Activated CD8-positive, alpha-beta T cell treated with anti-CD3 and anti-CD28 coated beads, Interleukin-2, amount 10 ng/mL, durations not matched to agents 7 days and 5 days (primary cell): ENCODE measurements around the gene OR2H1. TPM values are rescaled to one million over a fixed set of nuclear protein-coding genes. Genes with fewer than 3 reads are reported as not detected.
A peak's percentile ranks its signal among the peaks of the same experiment; 100 is the strongest.

Source experiments
- ATAC-seq: fragments of 150-1000 bp; cut with Tn5 transposase; one replicate; pipeline ENCODE4 v1.10.0; 2021; ENCODE audit warnings: moderate library complexity
- CTCF ChIA-PET: fragments of 350-600 bp; sonication (Branson Sonifier 250); formaldehyde crosslinking; loops from one replicate; lab custom pipeline; 2021; ENCODE audit warnings: antibody characterized with exemption; lab: Charles Lee
- POLR2A ChIA-PET: fragments of 350-600 bp; sonication (Branson Sonifier 250); formaldehyde crosslinking; loops from one replicate; lab custom pipeline; 2021; ENCODE audit warnings: antibody characterized with exemption; lab: Charles Lee
- DNase-seq: peaks from one replicate; pipeline ENCODE4 v3.0.0-alpha.2; 2020
- H3K27ac Mint-ChIP-seq: one replicate; pipeline ENCODE4 v1.8.0; 2021; ENCODE audit warnings: mild to moderate bottlenecking, mixed read lengths
- H3K27me3 Mint-ChIP-seq: one replicate; pipeline ENCODE4 v1.8.0; 2021; ENCODE audit warnings: low read depth, mixed read lengths
- H3K36me3 Mint-ChIP-seq: one replicate; pipeline ENCODE4 v1.8.0; 2021; ENCODE audit warnings: low read depth, mixed read lengths
- H3K4me1 Mint-ChIP-seq: one replicate; pipeline ENCODE4 v1.8.0; 2021; ENCODE audit warnings: low read depth, mixed read lengths
- H3K4me3 Mint-ChIP-seq: one replicate; pipeline ENCODE4 v1.8.0; 2021; ENCODE audit warnings: mild to moderate bottlenecking, mixed read lengths
- H3K9me3 Mint-ChIP-seq: one replicate; pipeline ENCODE4 v1.8.0; 2022; ENCODE audit warnings: mixed read lengths; ENCODE audit not compliant: insufficient read depth
- total RNA-seq, 2 experiments: library from RNA; stranded (reverse); gene quantifications; one replicate each; pipeline ENCODE4 v1.2.3, GENCODE V29; 2021

The OR2H1 gene
- total RNA-seq, 2 experiments from 2014 or later: not detected

GRCh38 chr6:29500594-29500993 is 43.6 kb downstream of the OR2H1 start:
- ATAC-seq: no peak
- H3K4me1 Mint-ChIP-seq: no peaks in the 10 kb centered on the region

GRCh38 chr6:29501106-29501505 is 44.2 kb downstream of the OR2H1 start:
- Mint-ChIP-seq H3K4me1 (no peaks in the 10 kb centered on the region), H3K4me3 (no peak overlapping the region), H3K27me3 (peaks cover 19% of the 10 kb centered on the region), H3K27ac (no peak overlapping the region), H3K9me3 (no peaks in the 10 kb centered on the region), H3K36me3 (no peaks in the 10 kb centered on the region)
- ATAC-seq (no peak), DNase-seq (peak; percentile 4)
- ChIA-PET POLR2A (no interaction called here), CTCF (no interaction called here)

More at GRCh38 chr6:29500594-29500993, 43.6 kb downstream of the OR2H1 start:
- DNase-seq: peak; percentile 9
- H3K36me3 Mint-ChIP-seq: no peaks in the 10 kb centered on the region
- CTCF ChIA-PET: no interaction called here
- no peak overlapping the region for H3K27ac Mint-ChIP-seq
- H3K4me3 Mint-ChIP-seq: no peak overlapping the region
- POLR2A ChIA-PET: no interaction called here
- H3K9me3 Mint-ChIP-seq: no peaks in the 10 kb centered on the region
- H3K27me3 Mint-ChIP-seq: peaks cover 20% of the 10 kb centered on the region

- Mint-ChIP-seq H3K4me1 (no peaks in the 10 kb centered on the region), H3K27ac (no peak overlapping the region), H3K36me3 (no peaks in the 10 kb centered on the region), H3K9me3 (no peaks in the 10 kb centered on the region), H3K4me3 (no peak overlapping the region), H3K27me3 (peaks cover 11% of the 10 kb centered on the region)
- DNase-seq: peak; percentile 4
- ChIA-PET CTCF (no interaction called here), POLR2A (no interaction called here)
- ATAC-seq: no peak
These were observed 45.2 kb downstream of the OR2H1 start for GRCh38 chr6:29502181-29502580.

- CTCF ChIA-PET: no interaction called here
- ATAC-seq: no peak
These were observed 45.6 kb downstream of the OR2H1 start for GRCh38 chr6:29502597-29502996.

GRCh38 chr6:29504961-29505360 is 48.0 kb downstream of the OR2H1 start:
- Mint-ChIP-seq H3K9me3 (no peaks in the 10 kb centered on the region), H3K4me3 (no peak overlapping the region), H3K4me1 (no peaks in the 10 kb centered on the region), H3K27ac (no peak overlapping the region), H3K27me3 (no peaks in the 10 kb centered on the region), H3K36me3 (no peaks in the 10 kb centered on the region)
- DNase-seq (peak; percentile 4), ATAC-seq (no peak)
- ChIA-PET CTCF (no interaction called here), POLR2A (no interaction called here)

More at GRCh38 chr6:29502597-29502996, 45.6 kb downstream of the OR2H1 start:
- Mint-ChIP-seq H3K36me3 (no peaks in the 10 kb centered on the region), H3K4me1 (no peaks in the 10 kb centered on the region), H3K4me3 (no peak overlapping the region), H3K27me3 (peaks cover 6% of the 10 kb centered on the region), H3K9me3 (no peaks in the 10 kb centered on the region), H3K27ac (no peak overlapping the region)
- POLR2A ChIA-PET: no interaction called here
- DNase-seq: peak; percentile 9

- no peak for ATAC-seq
- Mint-ChIP-seq H3K4me1 (no peaks in the 10 kb centered on the region), H3K27me3 (no peaks in the 10 kb centered on the region), H3K4me3 (no peak overlapping the region), H3K9me3 (no peaks in the 10 kb centered on the region), H3K27ac (no peak overlapping the region), H3K36me3 (no peaks in the 10 kb centered on the region)
- DNase-seq: peak; percentile 13
- CTCF ChIA-PET: no interaction called here
- POLR2A ChIA-PET: no interaction called here
These were observed 48.9 kb downstream of the OR2H1 start for GRCh38 chr6:29505808-29506207.

GRCh38 chr6:29506446-29507067 is 49.6 kb downstream of the OR2H1 start:
- POLR2A ChIA-PET: no interaction called here
- no peaks in the 10 kb centered on the region for H3K9me3 Mint-ChIP-seq

GRCh38 chr6:29507319-29507718 is 50.4 kb downstream of the OR2H1 start:
- DNase-seq (no peak), ATAC-seq (no peak)
- Mint-ChIP-seq H3K27ac (no peak overlapping the region), H3K4me3 (no peak overlapping the region), H3K27me3 (peaks cover 2% of the 10 kb centered on the region), H3K36me3 (no peaks in the 10 kb centered on the region), H3K9me3 (no peaks in the 10 kb centered on the region), H3K4me1 (no peaks in the 10 kb centered on the region)
- ChIA-PET POLR2A (no interaction called here), CTCF (no interaction called here)

More at GRCh38 chr6:29506446-29507067, 49.6 kb downstream of the OR2H1 start:
- DNase-seq (peak; percentile 14), ATAC-seq (no peak)
- CTCF ChIA-PET: no interaction called here
- no peak overlapping the region for H3K4me3 Mint-ChIP-seq
- H3K4me1 Mint-ChIP-seq: no peaks in the 10 kb centered on the region
- no peak overlapping the region for H3K27ac Mint-ChIP-seq
- no peaks in the 10 kb centered on the region for H3K36me3 Mint-ChIP-seq
- H3K27me3 Mint-ChIP-seq: no peaks in the 10 kb centered on the region

GRCh38 chr6:29509239-29509638 is 52.3 kb downstream of the OR2H1 start:
- H3K27ac Mint-ChIP-seq: no peak overlapping the region
- no peaks in the 10 kb centered on the region for H3K36me3 Mint-ChIP-seq
- no peak for DNase-seq
- H3K4me3 Mint-ChIP-seq: no peak overlapping the region
- peaks cover 4% of the 10 kb centered on the region for H3K27me3 Mint-ChIP-seq
- ChIA-PET POLR2A (no interaction called here), CTCF (no interaction called here)
- no peak for ATAC-seq
- no peaks in the 10 kb centered on the region for H3K4me1 Mint-ChIP-seq
- H3K9me3 Mint-ChIP-seq: no peaks in the 10 kb centered on the region

GRCh38 chr6:29509711-29510110 is 52.8 kb downstream of the OR2H1 start:
- no peaks in the 10 kb centered on the region for H3K9me3 Mint-ChIP-seq
- ChIA-PET CTCF (no interaction called here), POLR2A (no interaction called here)
- H3K27me3 Mint-ChIP-seq: peaks cover 4% of the 10 kb centered on the region
- no peaks in the 10 kb centered on the region for H3K36me3 Mint-ChIP-seq
- ATAC-seq: no peak
- H3K4me3 Mint-ChIP-seq: no peak overlapping the region
- DNase-seq: no peak
- no peaks in the 10 kb centered on the region for H3K4me1 Mint-ChIP-seq
- H3K27ac Mint-ChIP-seq: no peak overlapping the region

- POLR2A ChIA-PET: no interaction called here
- H3K27ac Mint-ChIP-seq: no peak overlapping the region
- peaks cover 2% of the 10 kb centered on the region for H3K4me1 Mint-ChIP-seq
- peaks cover 4% of the 10 kb centered on the region for H3K27me3 Mint-ChIP-seq
- no peak overlapping the region for H3K4me3 Mint-ChIP-seq
- DNase-seq (no peak), ATAC-seq (no peak)
- CTCF ChIA-PET: no interaction called here
- H3K36me3 Mint-ChIP-seq: no peaks in the 10 kb centered on the region
- no peaks in the 10 kb centered on the region for H3K9me3 Mint-ChIP-seq
These were observed 53.2 kb downstream of the OR2H1 start for GRCh38 chr6:29510202-29510601.

- no peak overlapping the region for H3K27ac Mint-ChIP-seq
- no peaks in the 10 kb centered on the region for H3K36me3 Mint-ChIP-seq
- DNase-seq (no peak), ATAC-seq (no peak)
- no peak overlapping the region for H3K4me3 Mint-ChIP-seq
- ChIA-PET POLR2A (no interaction called here), CTCF (no interaction called here)
- H3K9me3 Mint-ChIP-seq: no peaks in the 10 kb centered on the region
- peaks cover 4% of the 10 kb centered on the region for H3K4me1 Mint-ChIP-seq
- peaks cover 4% of the 10 kb centered on the region for H3K27me3 Mint-ChIP-seq
These were observed 53.9 kb downstream of the OR2H1 start for GRCh38 chr6:29510746-29511300.
